HepG2 (cell line): ENCODE data around the gene SCARB2. TPM values are rescaled to one million over a fixed set of nuclear protein-coding genes. Genes with fewer than 3 reads are reported as not detected.

Experiments used
- ATRX ChIP-seq: sonication (generic); formaldehyde crosslinking; IDR thresholded peaks from 2 replicates; pipeline ENCODE4 v1.4.0; 2020; ENCODE audit warnings: missing genetic modification reagents, borderline replicate concordance
- BATF2 ChIP-seq: sonication (generic); formaldehyde crosslinking; IDR thresholded peaks from 2 replicates; pipeline ENCODE4 v1.8.0; 2022; ENCODE audit warnings: mild to moderate bottlenecking, missing genetic modification reagents, moderate library complexity
- BCLAF1 ChIP-seq: fragments of 450-650 bp; IDR thresholded peaks from 2 replicates; pipeline ENCODE4 v1.6.1; 2017; ENCODE audit warnings: mild to moderate bottlenecking
- FOSL2 ChIP-seq: sonication (generic); formaldehyde crosslinking; IDR thresholded peaks from 2 replicates; pipeline ENCODE4 v1.4.0; 2020; ENCODE audit warnings: missing genetic modification reagents
- LBX2 ChIP-seq: sonication (generic); formaldehyde crosslinking; IDR thresholded peaks from 2 replicates; pipeline ENCODE4 v1.5.0; 2020; ENCODE audit warnings: missing genetic modification reagents, mild to moderate bottlenecking, borderline replicate concordance
- MBD4 ChIP-seq: IDR thresholded peaks from 2 replicates; pipeline ENCODE4 v1.6.1; 2012; ENCODE audit warnings: low read length, inconsistent platforms, borderline replicate concordance
- POLR2A ChIP-seq, 2 experiments: IDR thresholded peaks; 2 replicates each; pipeline ENCODE4 v1.6.1; 2011; ENCODE audit warnings: low read depth in 2 of 2, low read length in 2 of 2, mild to moderate bottlenecking in 1 of 2, moderate library complexity in 1 of 2; ENCODE audit not compliant: insufficient read depth in 1 of 2
- PRPF4 ChIP-seq: fragments of 200-400 bp; formaldehyde crosslinking; IDR thresholded peaks from 2 replicates; pipeline ENCODE4 v1.6.1; 2016; ENCODE audit warnings: low read length, low read depth; ENCODE audit not compliant: poor library complexity, severe bottlenecking
- RARG ChIP-seq: sonication (generic); formaldehyde crosslinking; IDR thresholded peaks from 2 replicates; pipeline ENCODE4 v1.4.0; 2020; ENCODE audit warnings: low read depth, mild to moderate bottlenecking, missing genetic modification reagents
- REL ChIP-seq: sonication (generic); formaldehyde crosslinking; conservative IDR thresholded peaks from 2 replicates; pipeline ENCODE4 v1.8.0; 2022; ENCODE audit warnings: mild to moderate bottlenecking, missing genetic modification reagents, moderate library complexity
- SP5 ChIP-seq: IDR thresholded peaks from 2 replicates; pipeline ENCODE4 v1.6.1; 2016; ENCODE audit warnings: low read depth, borderline replicate concordance
- TFDP1 ChIP-seq: IDR thresholded peaks from 2 replicates; pipeline ENCODE4 v1.6.1; 2016; ENCODE audit warnings: missing compliant biosample characterization, missing genetic modification reagents, borderline replicate concordance
- ZBTB37 ChIP-seq: sonication (generic); formaldehyde crosslinking; IDR thresholded peaks from 2 replicates; pipeline ENCODE4 v1.4.0; 2020; ENCODE audit warnings: mild to moderate bottlenecking, missing genetic modification reagents
- ZBTB7A ChIP-seq: sonication (generic); formaldehyde crosslinking; IDR thresholded peaks from 2 replicates; pipeline ENCODE4 v1.8.0; 2022; ENCODE audit warnings: mild to moderate bottlenecking, missing genetic modification reagents
- ZMYM2 ChIP-seq: sonication (generic); formaldehyde crosslinking; IDR thresholded peaks from 2 replicates; pipeline ENCODE4 v1.8.0; 2022; ENCODE audit warnings: mild to moderate bottlenecking, missing genetic modification reagents
- ZNF124 ChIP-seq: sonication (generic); formaldehyde crosslinking; IDR thresholded peaks from 2 replicates; pipeline ENCODE4 v1.4.0; 2020; ENCODE audit warnings: missing genetic modification reagents
- ZNF382 ChIP-seq: sonication (generic); formaldehyde crosslinking; IDR thresholded peaks from 2 replicates; pipeline ENCODE4 v1.5.0; 2020; ENCODE audit warnings: missing genetic modification reagents, mild to moderate bottlenecking, borderline replicate concordance
- ZNF446 ChIP-seq: sonication (generic); formaldehyde crosslinking; IDR thresholded peaks from 2 replicates; pipeline ENCODE4 v1.5.0; 2020; ENCODE audit warnings: mild to moderate bottlenecking, missing genetic modification reagents
- ZNF460 ChIP-seq: sonication (generic); formaldehyde crosslinking; IDR thresholded peaks from 2 replicates; pipeline ENCODE4 v1.5.1; 2020; ENCODE audit warnings: missing genetic modification reagents, mild to moderate bottlenecking, borderline replicate concordance
- ZNF784 ChIP-seq: sonication (generic); formaldehyde crosslinking; IDR thresholded peaks from 2 replicates; pipeline ENCODE4 v1.5.1; 2020; ENCODE audit warnings: missing genetic modification reagents, mild to moderate bottlenecking, borderline replicate concordance
- ZSCAN30 ChIP-seq: sonication (generic); formaldehyde crosslinking; IDR thresholded peaks from 2 replicates; pipeline ENCODE4 v1.5.0; 2020; ENCODE audit warnings: mild to moderate bottlenecking, missing genetic modification reagents
- polyA plus RNA-seq, 8 experiments: library from polyadenylated mRNA; depleted of rRNA in 3 of 8; stranded (reverse) in 7 of 8; unstranded in 1 of 8; fragments of >200 nt; fragmentation: Illumina TruSeq in 4 of 8; extraction: Trizol in 4 of 8; gene quantifications; 2 replicates each; pipeline versions ENCODE4 v1.2.1 to v1.2.3, GENCODE V29; 2011 to 2016; ENCODE audit warnings: low read depth in 4 of 8, missing spikeins in 1 of 8, mixed read lengths in 1 of 8; ENCODE audit not compliant: insufficient read depth in 1 of 8
- total RNA-seq, 5 experiments: library from RNA; depleted of rRNA; stranded (reverse); fragments of >200 nt; fragmentation: Illumina TruSeq; extraction: Trizol; gene quantifications; 2 replicates each; pipeline ENCODE4 v1.2.3, GENCODE V29; 2016; ENCODE audit warnings: low read depth in 1 of 5

Gene SCARB2
- total and polyA plus RNA-seq, 2 of the 13 experiments (the other 11 are each of a cell fraction or from before 2014, with no cell fraction given) = 40.6 to 43.4 TPM

GRCh38 chr4:76147454-76148141 is 66.0 kb downstream of the SCARB2 start (continued):
- TF ChIP-seq ATRX (CRISPR knock-in tag) = no peak
- TF ChIP-seq ZNF460 (CRISPR knock-in tag) = no peak
- no peak for TF ChIP-seq LBX2 (CRISPR knock-in tag)
- TF ChIP-seq ZNF784 (CRISPR knock-in tag) = 0 out of 2 replicates have a peak, but pooled peaks have one; percentile 4
- TF ChIP-seq ZNF124 (CRISPR knock-in tag) = no peak
- no peak for TF ChIP-seq BATF2 (CRISPR knock-in tag)
- no peak for TF ChIP-seq ZBTB37 (CRISPR knock-in tag)
- TF ChIP-seq ZMYM2 (CRISPR knock-in tag) = no peak
- TF ChIP-seq ZBTB7A (CRISPR knock-in tag) = no peak
- peak; percentile 48; the same call in 1 of the 2 replicates for TF ChIP-seq TFDP1
- TF ChIP-seq SP5 (CRISPR knock-in tag) = no peak
- TF ChIP-seq ZNF382 (CRISPR knock-in tag) = no peak
- TF ChIP-seq RARG (CRISPR knock-in tag) = no peak
- no peak for TF ChIP-seq BCLAF1
- peak; percentile 63; the same call in 1 of the 2 replicates for TF ChIP-seq REL (CRISPR knock-in tag)
- TF ChIP-seq PRPF4 = no peak
- TF ChIP-seq MBD4 = no peak
- TF ChIP-seq FOSL2 = no peak
- TF ChIP-seq ZSCAN30 = peak; percentile 62; the same call in 1 of the 2 replicates
- peak in 1 of 2 experiments; percentile 16; a peak in 1 of 4 replicates for TF ChIP-seq POLR2A (IDR thresholded peaks at IDR 0.05; ENCODE audit: insufficient read depth in 1 of 2, low read depth in 2 of 2, low read length in 2 of 2)
- TF ChIP-seq ZNF446 (CRISPR knock-in tag) = 0 out of 2 replicates have a peak, but pooled peaks have one; percentile 18
